ENCODE measurements around the gene EPM2A. TPM values are rescaled to one million over a fixed set of nuclear protein-coding genes. Genes with fewer than 3 reads are reported as not detected.

EPM2A gene
- total and polyA plus RNA-seq, 10 of the 15 experiments (the other 5 are each of a cell fraction or from before 2014, with no cell fraction given) = 3.4 to 13.0 (median 7.9) TPM

DNA sequence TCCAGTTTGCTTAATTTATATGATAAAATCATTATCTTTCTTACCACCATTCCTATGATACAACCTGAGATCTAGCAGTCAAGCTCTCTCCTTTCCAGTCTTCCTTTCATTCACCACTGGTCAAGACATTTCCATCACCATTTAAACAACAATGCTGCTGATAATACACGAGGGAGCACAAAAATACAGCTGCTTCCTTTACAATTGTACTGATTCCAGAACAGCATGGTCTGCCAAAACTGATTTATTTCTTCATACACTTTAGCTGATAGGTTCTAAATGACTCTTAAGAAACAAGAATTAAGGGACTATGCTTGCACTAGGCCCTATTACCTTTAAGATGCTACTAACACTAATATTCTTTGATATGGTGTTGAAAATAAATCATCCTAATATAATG lies 65.0 kb downstream of the EPM2A start (continued):
- TF ChIP-seq, protein P1, sequence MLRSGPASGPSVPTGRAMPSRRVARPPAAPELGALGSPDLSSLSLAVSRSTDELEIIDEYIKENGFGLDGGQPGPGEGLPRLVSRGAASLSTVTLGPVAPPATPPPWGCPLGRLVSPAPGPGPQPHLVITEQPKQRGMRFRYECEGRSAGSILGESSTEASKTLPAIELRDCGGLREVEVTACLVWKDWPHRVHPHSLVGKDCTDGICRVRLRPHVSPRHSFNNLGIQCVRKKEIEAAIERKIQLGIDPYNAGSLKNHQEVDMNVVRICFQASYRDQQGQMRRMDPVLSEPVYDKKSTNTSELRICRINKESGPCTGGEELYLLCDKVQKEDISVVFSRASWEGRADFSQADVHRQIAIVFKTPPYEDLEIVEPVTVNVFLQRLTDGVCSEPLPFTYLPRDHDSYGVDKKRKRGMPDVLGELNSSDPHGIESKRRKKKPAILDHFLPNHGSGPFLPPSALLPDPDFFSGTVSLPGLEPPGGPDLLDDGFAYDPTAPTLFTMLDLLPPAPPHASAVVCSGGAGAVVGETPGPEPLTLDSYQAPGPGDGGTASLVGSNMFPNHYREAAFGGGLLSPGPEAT (IDR thresholded peaks at IDR 0.05; ENCODE audit: low read depth) = no peak
- TF ChIP-seq POLR2A (IDR thresholded peaks at IDR 0.05; ENCODE audit: low read depth, low read length) = no peak
- no peak for TF ChIP-seq JUND (IDR thresholded peaks at IDR 0.05; ENCODE audit: low read depth, low read length)
- no peak for TF ChIP-seq POLR2AphosphoS5 (IDR thresholded peaks at IDR 0.05; ENCODE audit: low read length)
- no peak for TF ChIP-seq SREBF2 (IDR thresholded peaks at IDR 0.05; ENCODE audit: low read length)

DNA sequence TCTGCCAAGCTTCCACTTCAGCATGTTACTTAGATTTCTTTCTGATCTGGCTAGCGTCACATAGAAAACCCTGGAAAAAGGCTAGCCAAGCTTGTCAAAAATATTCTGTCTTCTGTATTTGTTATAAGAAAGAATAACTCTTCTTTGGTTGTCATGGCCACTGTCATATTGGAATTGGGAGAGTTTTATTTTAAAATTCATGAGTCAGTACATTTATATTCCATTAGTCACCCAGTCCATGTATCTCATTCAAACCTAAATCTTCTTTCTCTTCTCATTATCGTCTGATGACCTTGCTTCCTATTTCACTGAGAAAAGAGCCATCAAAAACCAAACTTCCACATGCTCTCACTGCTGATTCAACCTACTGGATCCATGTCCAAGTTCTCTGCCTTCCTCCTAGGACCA lies 65.7 kb downstream of the EPM2A start:
- RAD21 ChIA-PET (ENCODE audit: unreplicated experiment) = no interaction called here
- no TSS peak for BruUV-seq (replicated peaks)

More for the DNA sequence above, 65.7 kb downstream of the EPM2A start:
- Histone ChIP-seq H3K27me3 (replicated peaks in 1 of 2; ENCODE audit: control insufficient read depth in 2 of 2, insufficient read depth in 2 of 2, low read length in 1 of 2) (no peaks in the 10 kb centered on the region), H3K4me2 (ENCODE audit: control insufficient read depth, insufficient read depth) (no peak overlapping the region), H3K27ac (ENCODE audit: control insufficient read depth, insufficient read depth) (no peak overlapping the region), H3K79me2 (ENCODE audit: control insufficient read depth, insufficient read depth, low read length) (no peaks in the 10 kb centered on the region), H3K4me3 (no peak overlapping the region), H3K9ac (ENCODE audit: control insufficient read depth, insufficient read depth, low read length) (no peak overlapping the region), H3K4me1 (ENCODE audit: control insufficient read depth, insufficient read depth, low read length) (no peaks in the 10 kb centered on the region), H2AFZ (ENCODE audit: control insufficient read depth, low read depth, low read length) (no peak overlapping the region), H3K9me3 (replicated peaks; ENCODE audit: control insufficient read depth, insufficient read depth, low read length) (no peaks in the 10 kb centered on the region), H3K36me3 (ENCODE audit: control insufficient read depth in 2 of 2, insufficient read depth in 2 of 2, low read length in 1 of 2) (no peaks in the 10 kb centered on the region; a peak in 1 of 4 replicates), H4K20me1 (ENCODE audit: control insufficient read depth, insufficient read depth) (no peaks in the 10 kb centered on the region)
- DNase-seq (ENCODE audit: low read depth, low spot score) (no peak), FAIRE-seq (no peak), ATAC-seq (no peak)
- CTCF ChIA-PET = no interaction called here
- SMC1A ChIA-PET (ENCODE audit: uncharacterized antibody, unreplicated experiment) = no interaction called here
- 90% methylated on average over 2 of the region's 2 CpGs for WGBS (ENCODE audit: insufficient coverage, insufficient replicate concordance, low lambda C conversion rate, missing lambda C conversion rate)
- POLR2A ChIA-PET = no interaction called here
- TF ChIP-seq KDM1A (IDR thresholded peaks at IDR 0.05; ENCODE audit: borderline replicate concordance) (no peak), SMAD5 (IDR thresholded peaks at IDR 0.05; ENCODE audit: low read depth) (no peak), KLF5 (IDR thresholded peaks at IDR 0.05; ENCODE audit: partially characterized antibody) (no peak), CREM (IDR thresholded peaks at IDR 0.05; ENCODE audit: low read depth) (no peak), MEF2B (IDR thresholded peaks at IDR 0.05; ENCODE audit: partially characterized antibody, poor library complexity, severe bottlenecking) (no peak)
- TF ChIP-seq, protein P2, sequence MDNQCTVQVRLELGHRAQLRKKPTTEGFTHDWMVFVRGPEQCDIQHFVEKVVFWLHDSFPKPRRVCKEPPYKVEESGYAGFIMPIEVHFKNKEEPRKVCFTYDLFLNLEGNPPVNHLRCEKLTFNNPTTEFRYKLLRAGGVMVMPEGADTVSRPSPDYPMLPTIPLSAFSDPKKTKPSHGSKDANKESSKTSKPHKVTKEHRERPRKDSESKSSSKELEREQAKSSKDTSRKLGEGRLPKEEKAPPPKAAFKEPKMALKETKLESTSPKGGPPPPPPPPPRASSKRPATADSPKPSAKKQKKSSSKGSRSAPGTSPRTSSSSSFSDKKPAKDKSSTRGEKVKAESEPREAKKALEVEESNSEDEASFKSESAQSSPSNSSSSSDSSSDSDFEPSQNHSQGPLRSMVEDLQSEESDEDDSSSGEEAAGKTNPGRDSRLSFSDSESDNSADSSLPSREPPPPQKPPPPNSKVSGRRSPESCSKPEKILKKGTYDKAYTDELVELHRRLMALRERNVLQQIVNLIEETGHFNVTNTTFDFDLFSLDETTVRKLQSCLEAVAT (IDR thresholded peaks at IDR 0.05) = no peak
- TF ChIP-seq, protein P3, sequence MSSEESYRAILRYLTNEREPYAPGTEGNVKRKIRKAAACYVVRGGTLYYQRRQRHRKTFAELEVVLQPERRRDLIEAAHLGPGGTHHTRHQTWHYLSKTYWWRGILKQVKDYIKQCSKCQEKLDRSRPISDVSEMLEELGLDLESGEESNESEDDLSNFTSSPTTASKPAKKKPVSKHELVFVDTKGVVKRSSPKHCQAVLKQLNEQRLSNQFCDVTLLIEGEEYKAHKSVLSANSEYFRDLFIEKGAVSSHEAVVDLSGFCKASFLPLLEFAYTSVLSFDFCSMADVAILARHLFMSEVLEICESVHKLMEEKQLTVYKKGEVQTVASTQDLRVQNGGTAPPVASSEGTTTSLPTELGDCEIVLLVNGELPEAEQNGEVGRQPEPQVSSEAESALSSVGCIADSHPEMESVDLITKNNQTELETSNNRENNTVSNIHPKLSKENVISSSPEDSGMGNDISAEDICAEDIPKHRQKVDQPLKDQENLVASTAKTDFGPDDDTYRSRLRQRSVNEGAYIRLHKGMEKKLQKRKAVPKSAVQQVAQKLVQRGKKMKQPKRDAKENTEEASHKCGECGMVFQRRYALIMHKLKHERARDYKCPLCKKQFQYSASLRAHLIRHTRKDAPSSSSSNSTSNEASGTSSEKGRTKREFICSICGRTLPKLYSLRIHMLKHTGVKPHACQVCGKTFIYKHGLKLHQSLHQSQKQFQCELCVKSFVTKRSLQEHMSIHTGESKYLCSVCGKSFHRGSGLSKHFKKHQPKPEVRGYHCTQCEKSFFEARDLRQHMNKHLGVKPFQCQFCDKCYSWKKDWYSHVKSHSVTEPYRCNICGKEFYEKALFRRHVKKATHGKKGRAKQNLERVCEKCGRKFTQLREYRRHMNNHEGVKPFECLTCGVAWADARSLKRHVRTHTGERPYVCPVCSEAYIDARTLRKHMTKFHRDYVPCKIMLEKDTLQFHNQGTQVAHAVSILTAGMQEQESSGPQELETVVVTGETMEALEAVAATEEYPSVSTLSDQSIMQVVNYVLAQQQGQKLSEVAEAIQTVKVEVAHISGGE (CRISPR knock-in tag; IDR thresholded peaks at IDR 0.05) = no peak
- in situ Hi-C loops (cut with MboI) = no loop called here
- intact Hi-C loops (cut with micrococcal nuclease; ENCODE audit: unreplicated experiment) = no loop called here
